Measurements from ENCODE around the gene EFNB2. TPM values are rescaled to one million over a fixed set of nuclear protein-coding genes. Genes with fewer than 3 reads are reported as not detected.

EFNB2 gene
- total RNA-seq: 0.27 and 0.31 TPM in 2 replicates

GRCh38 chr13:106535552-106536243, at the start of gene EFNB2:
Gene EFNB2 (minus strand): TSS chr13:106535662. CDS start chr13:106534964, 698 bp downstream.
- peaks cover 21% of the 10 kb centered on the region for H3K4me1 Mint-ChIP-seq
- POLR2A ChIA-PET: interaction anchor here (1.0 to 4.8 kb wide), 2 partner anchors 30 to 32 kb away, joined by 6 to 28 read pairs; partner anchors contain the start of gene ARGLU1
- no peak for TF ChIP-seq CTCF (IDR thresholded peaks at IDR 0.05)
- H3K4me3 Mint-ChIP-seq: peak within 1 kb of the TSS; percentile 89
- peaks cover under 1% of the 10 kb centered on the region for H3K36me3 Mint-ChIP-seq (ENCODE audit: low read depth)
- H3K27me3 Mint-ChIP-seq: peaks cover 23% of the 10 kb centered on the region
- CTCF ChIA-PET: interaction anchor here (0.7 to 2.4 kb wide), 11 partner anchors 10 to 1125 kb away, joined by 3 to 17 read pairs (median 4); no protein-coding TSS in a partner anchor
- peak within 1 kb of the TSS; percentile 61 for H3K27ac Mint-ChIP-seq
- peak; percentile 98 for ATAC-seq (ENCODE audit: low read depth)
- intact Hi-C loops (cut with micrococcal nuclease): loop anchor here (1.0 to 10.0 kb wide), 8 partner anchors 26 to 1965 kb away; partner anchors contain the start of gene ARGLU1
- DNase-seq: peak; percentile 87
- no peaks in the 10 kb centered on the region for H3K9me3 Mint-ChIP-seq

- Mint-ChIP-seq H3K4me1 (no peaks in the 10 kb centered on the region), H3K27me3 (peaks cover 3% of the 10 kb centered on the region), H3K36me3 (ENCODE audit: low read depth) (no peaks in the 10 kb centered on the region), H3K4me3 (no peak overlapping the region), H3K9me3 (peaks cover 17% of the 10 kb centered on the region), H3K27ac (no peak overlapping the region)
- POLR2A ChIA-PET: interaction anchor here (0.6 kb wide), 1 partner anchor 39 kb away, joined by 6 read pairs; no protein-coding TSS in a partner anchor
- CTCF ChIA-PET: no interaction called here
- TF ChIP-seq CTCF (IDR thresholded peaks at IDR 0.05): no peak
- ATAC-seq (ENCODE audit: low read depth) (no peak), DNase-seq (no peak)
- intact Hi-C loops (cut with micrococcal nuclease): no loop called here
Observed at GRCh38 chr13:106581225-106581624, 45.8 kb upstream of the EFNB2 start.

- DNase-seq (no peak), ATAC-seq (ENCODE audit: low read depth) (no peak)
- intact Hi-C loops (cut with micrococcal nuclease): no loop called here
- no peaks in the 10 kb centered on the region for H3K9me3 Mint-ChIP-seq
- POLR2A ChIA-PET: no interaction called here
- H3K4me1 Mint-ChIP-seq: no peaks in the 10 kb centered on the region
- CTCF ChIA-PET: no interaction called here
- no peak overlapping the region for H3K27ac Mint-ChIP-seq
- H3K36me3 Mint-ChIP-seq (ENCODE audit: low read depth): no peaks in the 10 kb centered on the region
- no peaks in the 10 kb centered on the region for H3K27me3 Mint-ChIP-seq
- H3K4me3 Mint-ChIP-seq: no peak overlapping the region
- no peak for TF ChIP-seq CTCF (IDR thresholded peaks at IDR 0.05)
Observed at GRCh38 chr13:106575896-106576295, 40.4 kb upstream of the EFNB2 start.

GRCh38 chr13:106573868-106574267, 38.4 kb upstream of the EFNB2 start:
- no peak overlapping the region for H3K27ac Mint-ChIP-seq
- no peak for TF ChIP-seq CTCF (IDR thresholded peaks at IDR 0.05)
- DNase-seq: no peak
- ATAC-seq (ENCODE audit: low read depth): no peak
- intact Hi-C loops (cut with micrococcal nuclease): no loop called here
- H3K9me3 Mint-ChIP-seq: no peaks in the 10 kb centered on the region
- CTCF ChIA-PET: no interaction called here
- no peaks in the 10 kb centered on the region for H3K36me3 Mint-ChIP-seq (ENCODE audit: low read depth)
- no peaks in the 10 kb centered on the region for H3K27me3 Mint-ChIP-seq
- no peak overlapping the region for H3K4me3 Mint-ChIP-seq
- H3K4me1 Mint-ChIP-seq: peaks cover 4% of the 10 kb centered on the region
- POLR2A ChIA-PET: no interaction called here

- intact Hi-C loops (cut with micrococcal nuclease): no loop called here
- ATAC-seq (ENCODE audit: low read depth) (no peak), DNase-seq (no peak)
- ChIA-PET CTCF (no interaction called here), POLR2A (no interaction called here)
- Mint-ChIP-seq H3K27me3 (no peaks in the 10 kb centered on the region), H3K36me3 (ENCODE audit: low read depth) (no peaks in the 10 kb centered on the region), H3K9me3 (no peaks in the 10 kb centered on the region), H3K4me3 (no peak overlapping the region), H3K27ac (no peak overlapping the region), H3K4me1 (peaks cover 7% of the 10 kb centered on the region)
- TF ChIP-seq CTCF (IDR thresholded peaks at IDR 0.05): no peak
Observed at GRCh38 chr13:106573284-106573846, 37.9 kb upstream of the EFNB2 start.

Measured in activated B cell treated with CpG ODN at 0.5 μM for 24 hours (primary cell).